Measurements from ENCODE around the gene CHID1. TPM values are rescaled to one million over a fixed set of nuclear protein-coding genes. Genes with fewer than 3 reads are reported as not detected.

CHID1 gene
- total and polyA plus RNA-seq, 4 donors, result 41.7 to 92.2 (median 48.8) TPM

- H3K36me3 ChIP-seq (ENCODE audit: control insufficient read depth in 4 of 4, insufficient read depth in 4 of 4, low read length in 4 of 4), result peaks cover 0 to 22% (median 3%) of the 10 kb centered on the region in 4 donors
- no peak overlapping the region for H3K4me3 ChIP-seq
- DNase-seq, result no peak
- no peak overlapping the region for H3K27ac ChIP-seq (ENCODE audit: low read depth in 1 of 2, low read length in 1 of 2)
- peaks cover 0 to 8% (median 0%) of the 10 kb centered on the region in 5 donors for H3K4me1 ChIP-seq (ENCODE audit: control insufficient read depth in 5 of 5, insufficient read depth in 5 of 5, low read length in 5 of 5)
- H3K27me3 ChIP-seq (ENCODE audit: control insufficient read depth in 3 of 3, insufficient read depth in 3 of 3, low read length in 2 of 3), result no peaks in the 10 kb centered on the region
- no peak overlapping the region for H3K9ac ChIP-seq (ENCODE audit: insufficient read depth in 1 of 2, low read length in 2 of 2)
- no peak for TF ChIP-seq CTCF (IDR thresholded peaks at IDR 0.05; ENCODE audit: control extremely low read depth, extremely low read depth)
- ATAC-seq (ENCODE audit: insufficient read depth, low FRiP score), result no peak
- WGBS, 2 donors, result 94 to 97% methylated on average over 11 of the region's 11 CpGs
- H3K9me3 ChIP-seq (ENCODE audit: control insufficient read depth in 4 of 4, insufficient read depth in 3 of 4, low read length in 3 of 4), result no peaks in the 10 kb centered on the region
Observed at GRCh38 chr11:877565-877964, 33.0 kb downstream of the CHID1 start.

- ATAC-seq (ENCODE audit: insufficient read depth, low FRiP score), result no peak
Observed at GRCh38 chr11:876545-876944, 34.1 kb downstream of the CHID1 start.

GRCh38 chr11:875769-876301, 34.8 kb downstream of the CHID1 start:
- no peaks in the 10 kb centered on the region for H3K9me3 ChIP-seq (ENCODE audit: control insufficient read depth in 4 of 4, insufficient read depth in 3 of 4, low read length in 3 of 4)
- H3K27ac ChIP-seq (ENCODE audit: low read depth in 1 of 2, low read length in 1 of 2), result no peak overlapping the region
- H3K4me1 ChIP-seq (ENCODE audit: control insufficient read depth in 5 of 5, insufficient read depth in 5 of 5, low read length in 5 of 5), result peaks cover 0 to 8% (median 0%) of the 10 kb centered on the region in 5 donors
- no peak for DNase-seq
- WGBS, 2 donors, result 91 to 93% methylated on average over 21 of the region's 21 CpGs
- ATAC-seq (ENCODE audit: insufficient read depth, low FRiP score), result no peak
- no peak for TF ChIP-seq CTCF (IDR thresholded peaks at IDR 0.05; ENCODE audit: control extremely low read depth, extremely low read depth)
- H3K27me3 ChIP-seq (ENCODE audit: control insufficient read depth in 3 of 3, insufficient read depth in 3 of 3, low read length in 2 of 3), result no peaks in the 10 kb centered on the region
- no peak overlapping the region for H3K4me3 ChIP-seq
- no peak overlapping the region for H3K9ac ChIP-seq (ENCODE audit: insufficient read depth in 1 of 2, low read length in 2 of 2)
- H3K36me3 ChIP-seq (ENCODE audit: control insufficient read depth in 4 of 4, insufficient read depth in 4 of 4, low read length in 4 of 4), result peaks cover 0 to 16% (median 3%) of the 10 kb centered on the region in 4 donors

More at GRCh38 chr11:876545-876944, 34.1 kb downstream of the CHID1 start:
- Histone ChIP-seq H3K4me1 (ENCODE audit: control insufficient read depth in 5 of 5, insufficient read depth in 5 of 5, low read length in 5 of 5) (peaks cover 0 to 8% (median 0%) of the 10 kb centered on the region in 5 donors), H3K4me3 (no peak overlapping the region), H3K36me3 (ENCODE audit: control insufficient read depth in 4 of 4, insufficient read depth in 4 of 4, low read length in 4 of 4) (peaks cover 0 to 18% (median 3%) of the 10 kb centered on the region in 4 donors), H3K9me3 (ENCODE audit: control insufficient read depth in 4 of 4, insufficient read depth in 3 of 4, low read length in 3 of 4) (no peaks in the 10 kb centered on the region), H3K27ac (ENCODE audit: low read depth in 1 of 2, low read length in 1 of 2) (no peak overlapping the region), H3K27me3 (ENCODE audit: control insufficient read depth in 3 of 3, insufficient read depth in 3 of 3, low read length in 2 of 3) (no peaks in the 10 kb centered on the region), H3K9ac (ENCODE audit: insufficient read depth in 1 of 2, low read length in 2 of 2) (no peak overlapping the region)
- WGBS, 2 donors, result 73 to 91% methylated on average over 12 of the region's 12 CpGs
- TF ChIP-seq CTCF (IDR thresholded peaks at IDR 0.05; ENCODE audit: control extremely low read depth, extremely low read depth), result no peak
- no peak for DNase-seq

- peaks cover 0 to 8% (median 0%) of the 10 kb centered on the region in 5 donors for H3K4me1 ChIP-seq (ENCODE audit: control insufficient read depth in 5 of 5, insufficient read depth in 5 of 5, low read length in 5 of 5)
- ATAC-seq (ENCODE audit: insufficient read depth, low FRiP score) (no peak), DNase-seq (no peak)
- H3K36me3 ChIP-seq (ENCODE audit: control insufficient read depth in 4 of 4, insufficient read depth in 4 of 4, low read length in 4 of 4), result peaks cover 0 to 12% (median 1%) of the 10 kb centered on the region in 4 donors
- WGBS, 2 donors, result 94 to 97% methylated on average over 16 of the region's 16 CpGs
- H3K4me3 ChIP-seq, result no peak overlapping the region
- no peaks in the 10 kb centered on the region for H3K9me3 ChIP-seq (ENCODE audit: control insufficient read depth in 4 of 4, insufficient read depth in 3 of 4, low read length in 3 of 4)
- no peaks in the 10 kb centered on the region for H3K27me3 ChIP-seq (ENCODE audit: control insufficient read depth in 3 of 3, insufficient read depth in 3 of 3, low read length in 2 of 3)
- no peak for TF ChIP-seq CTCF (IDR thresholded peaks at IDR 0.05; ENCODE audit: control extremely low read depth, extremely low read depth)
- H3K9ac ChIP-seq (ENCODE audit: insufficient read depth in 1 of 2, low read length in 2 of 2), result no peak overlapping the region
- H3K27ac ChIP-seq (ENCODE audit: low read depth in 1 of 2, low read length in 1 of 2), result no peak overlapping the region
Observed at GRCh38 chr11:875203-875602, 35.4 kb downstream of the CHID1 start.
